ENCODE data around the gene HCRT. TPM values are rescaled to one million over a fixed set of nuclear protein-coding genes. Genes with fewer than 3 reads are reported as not detected.
"Not testable (repeated sequence)": the region's sequence is repeated elsewhere in the genome, so short reads cannot be mapped to it uniquely, and the experiment has no call there.

Gene HCRT
- total and polyA plus RNA-seq, 9 donors: not detected

- Histone ChIP-seq H3K4me1 (ENCODE audit: insufficient read depth) (peaks cover 10% of the 10 kb centered on the region), H3K4me3 (no peak overlapping the region), H3K27ac (peak overlapping the region in 1 of 2 donors; percentile 44), H3K9me3 (no peaks in the 10 kb centered on the region), H3K27me3 (no peaks in the 10 kb centered on the region), H3K36me3 (no peaks in the 10 kb centered on the region)
- intact Hi-C loops (cut with DNase I): no loop called here
- WGBS, 3 donors: 24 to 50% (median 35%) methylated on average over 11 of the region's 11 CpGs
- no peak for DNase-seq
- TF ChIP-seq CTCF (IDR thresholded peaks at IDR 0.05) (no peak), POLR2A (IDR thresholded peaks at IDR 0.05) (no peak), EP300 (IDR thresholded peaks at IDR 0.05) (no peak)
Observed at GRCh38 chr17:42227849-42228700, 42.8 kb upstream of the HCRT start.

GRCh38 chr17:42225646-42226045, 40.4 kb upstream of the HCRT start:
- H3K4me3 ChIP-seq: no peak overlapping the region
- H3K36me3 ChIP-seq: no peaks in the 10 kb centered on the region
- H3K9me3 ChIP-seq: no peaks in the 10 kb centered on the region
- H3K27ac ChIP-seq: no peak overlapping the region
- H3K4me1 ChIP-seq (ENCODE audit: insufficient read depth): peaks cover 10% of the 10 kb centered on the region
- intact Hi-C loops (cut with DNase I): no loop called here
- DNase-seq: no peak
- TF ChIP-seq EP300 (IDR thresholded peaks at IDR 0.05) (no peak), CTCF (IDR thresholded peaks at IDR 0.05) (no peak), POLR2A (IDR thresholded peaks at IDR 0.05) (no peak)
- 89 to 97% (median 96%) methylated on average over 5 of the region's 5 CpGs for WGBS, 3 donors
- H3K27me3 ChIP-seq: no peaks in the 10 kb centered on the region

GRCh38 chr17:42224651-42225050, 39.4 kb upstream of the HCRT start:
- intact Hi-C loops (cut with DNase I): no loop called here
- no peak for DNase-seq
- Histone ChIP-seq H3K27ac (no peak overlapping the region), H3K36me3 (no peaks in the 10 kb centered on the region), H3K4me1 (ENCODE audit: insufficient read depth) (peaks cover 10% of the 10 kb centered on the region), H3K4me3 (no peak overlapping the region), H3K27me3 (no peaks in the 10 kb centered on the region), H3K9me3 (no peaks in the 10 kb centered on the region)
- TF ChIP-seq CTCF (IDR thresholded peaks at IDR 0.05) (no peak), POLR2A (IDR thresholded peaks at IDR 0.05) (no peak), EP300 (IDR thresholded peaks at IDR 0.05) (no peak)
- WGBS, 3 donors: 94 to 97% (median 96%) methylated on average over 6 of the region's 6 CpGs

- H3K9me3 ChIP-seq: no peaks in the 10 kb centered on the region
- no peaks in the 10 kb centered on the region for H3K36me3 ChIP-seq
- no peaks in the 10 kb centered on the region for H3K4me1 ChIP-seq (ENCODE audit: insufficient read depth)
- H3K27ac ChIP-seq: no peak overlapping the region
- intact Hi-C loops (cut with DNase I): no loop called here
- no peak for DNase-seq
- no peak for TF ChIP-seq EP300 (IDR thresholded peaks at IDR 0.05)
- TF ChIP-seq CTCF (IDR thresholded peaks at IDR 0.05): no peak
- TF ChIP-seq POLR2A (IDR thresholded peaks at IDR 0.05): no peak
- H3K4me3 ChIP-seq: no peak overlapping the region
- WGBS, 3 donors: 49 to 59% (median 59%) methylated on average over 3 of the region's 3 CpGs
- H3K27me3 ChIP-seq: no peaks in the 10 kb centered on the region
Observed at GRCh38 chr17:42221886-42222745, 36.9 kb upstream of the HCRT start.

- intact Hi-C loops (cut with DNase I); H3K4me3 ChIP-seq; H3K27me3 ChIP-seq; H3K9me3 ChIP-seq; H3K36me3 ChIP-seq; DNase-seq; H3K4me1 ChIP-seq (ENCODE audit: insufficient read depth); H3K27ac ChIP-seq: not testable (repeated sequence)
- no CpG with 5 or more reads among the region's 17 CpGs for WGBS, 3 donors
Observed at GRCh38 chr17:42219280-42219679, 34.0 kb upstream of the HCRT start.
